HG02943 (cell line): ENCODE results near the gene ZCCHC7.
"Not testable (repeated sequence)": the region's sequence is repeated elsewhere in the genome, so short reads cannot be mapped to it uniquely, and the experiment has no call there.

Source experiments
- ATAC-seq: cut with Tn5 transposase; IDR thresholded peaks from one replicate; pipeline ENCODE4 v1.9.1; 2021; ENCODE audit warnings: mild to moderate bottlenecking, low read depth, moderate library complexity; ENCODE audit not compliant: unreplicated experiment

ZCCHC7 gene

GRCh38 chr9:37165644-37166043 lies 45.3 kb downstream of the ZCCHC7 start:
- ATAC-seq = no peak

- no peak for ATAC-seq
Measured at GRCh38 chr9:37167456-37168047, 47.2 kb downstream of the ZCCHC7 start.

- no peak for ATAC-seq
Measured at GRCh38 chr9:37172557-37172956, 52.2 kb downstream of the ZCCHC7 start.

- ATAC-seq = no peak
Measured at GRCh38 chr9:37174247-37174646, 53.9 kb downstream of the ZCCHC7 start.

GRCh38 chr9:37178742-37179141 lies 58.4 kb downstream of the ZCCHC7 start:
- ATAC-seq = no peak

GRCh38 chr9:37179576-37179975 lies 59.2 kb downstream of the ZCCHC7 start:
- no peak for ATAC-seq

- no peak for ATAC-seq
Measured at GRCh38 chr9:37180138-37180537, 59.8 kb downstream of the ZCCHC7 start.

- ATAC-seq = no peak
Measured at GRCh38 chr9:37182718-37183117, 62.3 kb downstream of the ZCCHC7 start.

- no peak for ATAC-seq
Measured at GRCh38 chr9:37184905-37185867, 64.8 kb downstream of the ZCCHC7 start.

- peak; percentile 32 for ATAC-seq
Measured at GRCh38 chr9:37187292-37187691, 66.9 kb downstream of the ZCCHC7 start.

- ATAC-seq = peak; percentile 75
Measured at GRCh38 chr9:37187713-37188439, 67.5 kb downstream of the ZCCHC7 start.

- not testable (repeated sequence) for ATAC-seq
Measured at GRCh38 chr9:37190739-37191138, 70.4 kb downstream of the ZCCHC7 start.

- no peak for ATAC-seq
Measured at GRCh38 chr9:37191403-37192089, 71.2 kb downstream of the ZCCHC7 start.

- ATAC-seq = no peak
Measured at GRCh38 chr9:37192803-37193202, 72.4 kb downstream of the ZCCHC7 start.

- ATAC-seq = no peak
Measured at GRCh38 chr9:37197158-37198038, 77.0 kb downstream of the ZCCHC7 start.

- ATAC-seq = no peak
Measured at GRCh38 chr9:37198039-37198729, 77.8 kb downstream of the ZCCHC7 start.

GRCh38 chr9:37198831-37199230 lies 78.5 kb downstream of the ZCCHC7 start:
- no peak for ATAC-seq

- ATAC-seq = no peak
Measured at GRCh38 chr9:37200433-37201005, 80.1 kb downstream of the ZCCHC7 start.

- ATAC-seq = no peak
Measured at GRCh38 chr9:37201581-37201980, 81.2 kb downstream of the ZCCHC7 start.
